IMR-90 (cell line): ENCODE data around the gene LYRM2.

Experiments
- CHD1 ChIP-seq: IDR thresholded peaks from 2 replicates; pipeline ENCODE4 v1.6.1; 2012; ENCODE audit warnings: low read depth, low read length, improper control_type of control experiment
- CTCF ChIP-seq: conservative IDR thresholded peaks from 2 replicates; pipeline ENCODE4 v1.5.1; 2012; ENCODE audit warnings: mild to moderate bottlenecking, low read depth, low read length, improper control_type of control experiment
- ELK1 ChIP-seq: fragments of 150-350 bp; IDR thresholded peaks from 2 replicates; pipeline ENCODE4 v1.6.1; 2016; ENCODE audit warnings: low read depth, mild to moderate bottlenecking, low read length, moderate library complexity, borderline replicate concordance
- MAFK ChIP-seq: IDR thresholded peaks from 2 replicates; pipeline ENCODE4 v1.6.1; 2012; ENCODE audit warnings: low read depth, low read length, improper control_type of control experiment
- POLR2A ChIP-seq: IDR thresholded peaks from 2 replicates; pipeline ENCODE4 v1.6.1; 2012; ENCODE audit warnings: mild to moderate bottlenecking, low read depth, low read length
- RAD21 ChIP-seq: IDR thresholded peaks from 2 replicates; pipeline ENCODE4 v1.6.1; 2012; ENCODE audit warnings: low read length, improper control_type of control experiment
- RFX5 ChIP-seq: IDR thresholded peaks from 2 replicates; pipeline ENCODE4 v1.8.0; 2012; ENCODE audit warnings: low read depth, mild to moderate bottlenecking, low read length, moderate library complexity
- USF2 ChIP-seq: fragments of 150-350 bp; IDR thresholded peaks from 2 replicates; pipeline ENCODE4 v1.6.1; 2017; ENCODE audit warnings: mild to moderate bottlenecking, antibody characterized with exemption, low read length, low read depth

GRCh38 chr6:89597988-89598387 is 40.6 kb downstream of the LYRM2 start:
- no peak for TF ChIP-seq CTCF
- TF ChIP-seq POLR2A = no peak
- TF ChIP-seq ELK1 = no peak
- no peak for TF ChIP-seq USF2
- TF ChIP-seq RFX5 = no peak
- no peak for TF ChIP-seq RAD21
- no peak for TF ChIP-seq MAFK
- TF ChIP-seq CHD1 = no peak
